CD4-positive, alpha-beta T cell (primary cell): ENCODE measurements around the gene CFAP54. TPM values are rescaled to one million over a fixed set of nuclear protein-coding genes. Genes with fewer than 3 reads are reported as not detected.
"Not testable (repeated sequence)": the region's sequence is repeated elsewhere in the genome, so short reads cannot be mapped to it uniquely, and the experiment has no call there.

Experiments used
- ATAC-seq: fragments of 200-7000 bp; cut with Tn5 transposase; one replicate; pipeline ENCODE4 v1.10.0; 2022; ENCODE audit warnings: mild to moderate bottlenecking; ENCODE audit not compliant: poor library complexity
- CTCF ChIA-PET: fragments of 350-600 bp; sonication (Branson Sonifier 250); formaldehyde crosslinking; loops from one replicate; lab custom pipeline; 2021; ENCODE audit warnings: antibody characterized with exemption, inconsistent platforms; lab: Charles Lee
- POLR2A ChIA-PET: fragments of 350-600 bp; sonication (Branson Sonifier 250); formaldehyde crosslinking; loops from one replicate; lab custom pipeline; 2021; ENCODE audit warnings: antibody characterized with exemption, inconsistent platforms; lab: Charles Lee
- DNase-seq, 14 experiments: peaks; one replicate each; pipeline ENCODE4 v3.0.0-alpha.2; 2013 to 2020; ENCODE audit warnings: mixed read lengths in 2 of 14
- H3K27ac ChIP-seq, 2 donors: one replicate each; pipeline versions ENCODE4 v1.5.1 to v1.7.0; 2013; ENCODE audit warnings: low read length in 2 of 2, low read depth in 1 of 2, mild to moderate bottlenecking in 1 of 2
- H3K27me3 ChIP-seq, 2 experiments: 1 replicate in 1 of 2; 2 replicates in 1 of 2; pipeline versions ENCODE4 v1.6.1 to v1.7.0; 2013; ENCODE audit warnings: low read length in 2 of 2, control low read depth in 1 of 2, mild to moderate bottlenecking in 1 of 2, moderate library complexity in 1 of 2; ENCODE audit not compliant: insufficient read depth in 2 of 2, control insufficient read depth in 1 of 2
- H3K36me3 ChIP-seq: one replicate; pipeline ENCODE4 v1.6.1; 2013; ENCODE audit warnings: low read length, control low read depth; ENCODE audit not compliant: insufficient read depth
- H3K4me1 ChIP-seq: one replicate; pipeline ENCODE4 v1.6.1; 2013; ENCODE audit warnings: low read length, control low read depth; ENCODE audit not compliant: insufficient read depth
- H3K4me3 ChIP-seq: one replicate; pipeline ENCODE4 v1.5.1; 2013; ENCODE audit warnings: mild to moderate bottlenecking, low read length, moderate library complexity
- H3K9me3 ChIP-seq, 2 experiments: 1 replicate in 1 of 2; 2 replicates in 1 of 2; pipeline versions ENCODE4 v1.6.1 to v1.7.0; 2013; ENCODE audit warnings: low read length in 2 of 2, mild to moderate bottlenecking in 2 of 2, control low read depth in 1 of 2, moderate library complexity in 1 of 2; ENCODE audit not compliant: control insufficient read depth in 1 of 2, insufficient read depth in 1 of 2
- H3K27ac Mint-ChIP-seq: one replicate; pipeline ENCODE4 v1.8.0; 2020; ENCODE audit warnings: mixed read lengths
- H3K27me3 Mint-ChIP-seq: one replicate; pipeline ENCODE4 v1.8.0; 2021; ENCODE audit warnings: mixed read lengths
- H3K36me3 Mint-ChIP-seq: one replicate; pipeline ENCODE4 v1.8.0; 2021; ENCODE audit warnings: low read depth, mixed read lengths
- H3K4me1 Mint-ChIP-seq: one replicate; pipeline ENCODE4 v1.8.0; 2021; ENCODE audit warnings: low read depth, mixed read lengths
- H3K4me3 Mint-ChIP-seq: one replicate; pipeline ENCODE4 v1.8.0; 2020; ENCODE audit warnings: mild to moderate bottlenecking, mixed read lengths
- H3K9me3 Mint-ChIP-seq: one replicate; pipeline ENCODE4 v1.8.0; 2020; ENCODE audit warnings: mixed read lengths
- intact Hi-C, 2 experiments: fragments of 100-400 bp; cut with DNase I in 1 of 2; cut with micrococcal nuclease in 1 of 2; formaldehyde crosslinking; loops; one replicate each; pipeline versions ENCODE4 v1.15.1 to v1.9.0; 2023 to 2025; cut with DNase I, micrococcal nuclease
- total RNA-seq, 174 experiments: library from RNA in 2 of 174; stranded (reverse) in 2 of 174; gene quantifications; one replicate each; pipeline ENCODE4 v1.2.3 and lab custom pipeline; 2021 to 2026
- TF ChIP-seq, protein P1 (sequence below): fragments of 200-600 bp; IDR thresholded peaks from one replicate; pipeline ENCODE4 v1.8.0; 2022; ENCODE audit warnings: antibody characterized with exemption, mild to moderate bottlenecking

CFAP54 gene
- total RNA-seq, 2 experiments from 2014 or later: 0.20 to 0.22 TPM

DNA sequence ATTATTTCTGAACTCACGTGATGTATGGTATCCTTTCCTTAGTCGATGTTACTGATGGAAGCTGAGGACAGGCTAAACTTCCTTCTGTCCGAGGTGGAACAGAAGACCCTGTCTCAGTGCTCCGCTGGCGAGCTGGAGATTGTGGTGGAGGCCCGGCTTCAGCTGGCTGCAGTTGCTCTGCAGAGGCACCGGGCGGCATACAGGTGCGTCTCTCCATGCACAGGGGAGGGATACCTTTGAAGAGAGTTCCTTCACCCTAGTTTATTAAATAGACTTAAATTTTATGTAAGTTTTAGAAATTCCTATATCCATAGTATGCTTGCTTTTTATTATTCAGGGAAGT, 231.0 kb downstream of the CFAP54 start:
- TF ChIP-seq, protein P1, sequence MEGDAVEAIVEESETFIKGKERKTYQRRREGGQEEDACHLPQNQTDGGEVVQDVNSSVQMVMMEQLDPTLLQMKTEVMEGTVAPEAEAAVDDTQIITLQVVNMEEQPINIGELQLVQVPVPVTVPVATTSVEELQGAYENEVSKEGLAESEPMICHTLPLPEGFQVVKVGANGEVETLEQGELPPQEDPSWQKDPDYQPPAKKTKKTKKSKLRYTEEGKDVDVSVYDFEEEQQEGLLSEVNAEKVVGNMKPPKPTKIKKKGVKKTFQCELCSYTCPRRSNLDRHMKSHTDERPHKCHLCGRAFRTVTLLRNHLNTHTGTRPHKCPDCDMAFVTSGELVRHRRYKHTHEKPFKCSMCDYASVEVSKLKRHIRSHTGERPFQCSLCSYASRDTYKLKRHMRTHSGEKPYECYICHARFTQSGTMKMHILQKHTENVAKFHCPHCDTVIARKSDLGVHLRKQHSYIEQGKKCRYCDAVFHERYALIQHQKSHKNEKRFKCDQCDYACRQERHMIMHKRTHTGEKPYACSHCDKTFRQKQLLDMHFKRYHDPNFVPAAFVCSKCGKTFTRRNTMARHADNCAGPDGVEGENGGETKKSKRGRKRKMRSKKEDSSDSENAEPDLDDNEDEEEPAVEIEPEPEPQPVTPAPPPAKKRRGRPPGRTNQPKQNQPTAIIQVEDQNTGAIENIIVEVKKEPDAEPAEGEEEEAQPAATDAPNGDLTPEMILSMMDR: no peak
- Mint-ChIP-seq H3K4me3 (peak overlapping the region; percentile 93), H3K36me3 (no peaks in the 10 kb centered on the region), H3K27ac (peak overlapping the region; percentile 80), H3K9me3 (no peaks in the 10 kb centered on the region), H3K4me1 (peaks cover 9% of the 10 kb centered on the region), H3K27me3 (no peaks in the 10 kb centered on the region)
- CTCF ChIA-PET: no interaction called here
- peak; percentile 71 for ATAC-seq
- Histone ChIP-seq H3K27me3 (no peaks in the 10 kb centered on the region), H3K4me3 (peak overlapping the region; percentile 70), H3K27ac (peak overlapping the region in 1 of 2 donors; percentile 65), H3K9me3 (no peaks in the 10 kb centered on the region), H3K4me1 (peaks cover 11% of the 10 kb centered on the region), H3K36me3 (no peaks in the 10 kb centered on the region)
- POLR2A ChIA-PET: no interaction called here
- peak in 10 of 14 experiments; percentile 4 to 41 (median 20) for DNase-seq
- intact Hi-C loops: no loop called here

DNA sequence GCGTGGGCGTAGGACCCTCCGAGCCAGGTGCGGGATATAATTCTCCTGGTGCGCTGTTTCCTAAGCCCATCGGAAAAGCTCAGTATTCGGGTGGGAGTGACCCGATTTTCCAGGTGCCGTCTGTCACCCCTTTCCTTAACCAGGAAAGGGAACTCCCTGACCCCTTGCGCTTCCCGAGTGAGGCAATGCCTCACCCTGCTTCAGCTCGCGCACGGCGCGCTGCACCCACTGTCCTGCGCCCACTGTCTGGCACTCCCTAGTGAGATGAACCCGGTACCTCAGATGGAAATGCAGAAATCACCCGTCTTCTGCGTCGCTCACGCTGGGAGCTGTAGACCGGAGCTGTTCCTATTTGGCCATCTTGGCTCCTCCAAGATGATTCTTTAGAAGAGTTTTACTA, 240.1 kb downstream of the CFAP54 start:
- H3K27ac ChIP-seq, ATAC-seq, H3K9me3 ChIP-seq, H3K9me3 Mint-ChIP-seq, H3K36me3 Mint-ChIP-seq, H3K27ac Mint-ChIP-seq, CTCF ChIA-PET, H3K27me3 Mint-ChIP-seq, H3K4me1 Mint-ChIP-seq, intact Hi-C loops, H3K36me3 ChIP-seq, H3K4me3 Mint-ChIP-seq, POLR2A ChIA-PET, DNase-seq, H3K27me3 ChIP-seq, H3K4me3 ChIP-seq, H3K4me1 ChIP-seq: not testable (repeated sequence)

DNA sequence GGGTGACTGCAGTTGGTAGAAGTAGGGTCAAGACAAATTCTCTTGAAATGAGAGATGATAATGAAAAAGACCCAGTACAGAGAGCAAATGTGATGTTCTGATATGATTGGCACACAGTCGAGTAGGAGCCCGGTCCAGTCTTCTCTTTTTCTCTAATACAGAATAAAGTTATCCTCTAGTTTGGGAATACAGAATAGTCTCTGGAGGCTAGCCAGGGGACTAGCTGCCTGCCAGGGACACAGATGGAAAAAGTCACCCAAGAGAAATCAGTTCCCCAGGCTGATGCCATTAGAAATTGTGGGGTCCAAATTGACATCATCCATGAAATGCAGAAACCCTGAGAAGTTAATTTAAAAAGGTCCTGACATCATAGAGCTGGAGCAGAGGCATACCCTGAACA, 240.5 kb downstream of the CFAP54 start:
- no peak overlapping the region for H3K4me3 Mint-ChIP-seq
- TF ChIP-seq, protein P1: no peak

DNA sequence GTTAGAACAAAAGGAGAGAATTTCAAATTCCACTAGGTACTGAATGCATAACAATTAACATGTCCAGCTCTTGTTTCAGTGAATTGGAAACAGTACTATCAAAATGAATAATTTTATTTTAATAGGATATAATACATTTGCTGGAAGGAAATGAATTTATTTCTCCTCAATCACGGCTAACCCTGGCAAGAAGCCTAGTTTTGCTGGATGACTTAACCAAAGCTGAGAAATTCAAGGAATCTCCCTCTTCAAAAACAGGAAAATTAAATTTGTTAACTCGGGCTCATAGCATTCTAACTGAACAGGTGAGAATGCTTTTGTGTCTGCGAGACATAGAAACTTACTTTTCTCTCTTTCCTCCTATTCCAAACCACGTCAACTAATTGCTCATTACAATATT, 254.2 kb downstream of the CFAP54 start:
- H3K4me1 Mint-ChIP-seq: no peaks in the 10 kb centered on the region
- H3K27me3 ChIP-seq: no peaks in the 10 kb centered on the region
- no peaks in the 10 kb centered on the region for H3K36me3 Mint-ChIP-seq
- no peak overlapping the region for H3K4me3 Mint-ChIP-seq
- H3K4me1 ChIP-seq: no peaks in the 10 kb centered on the region
- H3K27ac Mint-ChIP-seq: no peak overlapping the region
- intact Hi-C loops: no loop called here
- peaks cover 15% of the 10 kb centered on the region for H3K27me3 Mint-ChIP-seq
- TF ChIP-seq, protein P1: no peak
- ATAC-seq (no peak), DNase-seq (no peak)
- no peak overlapping the region for H3K27ac ChIP-seq
- no peak overlapping the region for H3K4me3 ChIP-seq
- CTCF ChIA-PET: no interaction called here
- H3K9me3 ChIP-seq: peaks cover 0 to under 1% of the 10 kb centered on the region in 2 experiments
- POLR2A ChIA-PET: no interaction called here
- peaks cover 2% of the 10 kb centered on the region for H3K9me3 Mint-ChIP-seq
- no peaks in the 10 kb centered on the region for H3K36me3 ChIP-seq

More for the DNA sequence above, 240.5 kb downstream of the CFAP54 start:
- Histone ChIP-seq H3K27me3 (no peaks in the 10 kb centered on the region), H3K9me3 (no peaks in the 10 kb centered on the region), H3K4me1 (no peaks in the 10 kb centered on the region), H3K4me3 (no peak overlapping the region), H3K27ac (no peak overlapping the region), H3K36me3 (no peaks in the 10 kb centered on the region)
- intact Hi-C loops: no loop called here
- H3K27me3 Mint-ChIP-seq: no peaks in the 10 kb centered on the region
- no peak overlapping the region for H3K27ac Mint-ChIP-seq
- no peaks in the 10 kb centered on the region for H3K9me3 Mint-ChIP-seq
- H3K4me1 Mint-ChIP-seq: no peaks in the 10 kb centered on the region
- ChIA-PET POLR2A (no interaction called here), CTCF (no interaction called here)
- no peak for DNase-seq
- ATAC-seq: no peak
- H3K36me3 Mint-ChIP-seq: no peaks in the 10 kb centered on the region
